SU-DHL-6 (cell line): ENCODE results near the gene PPIL4.

ENCODE experiments used
- H2AFZ ChIP-seq: fragments of 200-600 bp; sonication (generic); 2 replicates; pipeline ENCODE4 v1.6.1; 2014; ENCODE audit warnings: low read depth, mild to moderate bottlenecking, moderate library complexity, mixed read lengths, antibody characterized with exemption, low read length; ENCODE audit not compliant: severe bottlenecking
- H3F3A ChIP-seq: fragments of 200-600 bp; shearing (Covaris generic); 2 replicates; pipeline ENCODE4 v1.6.0; 2016; ENCODE audit warnings: antibody characterized with exemption, mild to moderate bottlenecking; ENCODE audit not compliant: insufficient read depth
- H3K27ac ChIP-seq: fragments of 200-600 bp; sonication (generic); 2 replicates; pipeline ENCODE4 v1.5.1; 2016; ENCODE audit warnings: low read depth, mild to moderate bottlenecking, low read length, moderate library complexity, mixed read lengths
- H3K27me3 ChIP-seq: fragments of 200-600 bp; sonication (generic), shearing (Covaris generic); 2 replicates; pipeline ENCODE4 v1.6.0; 2014; ENCODE audit warnings: mild to moderate bottlenecking, low read length
- H3K36me3 ChIP-seq: fragments of 200-600 bp; sonication (generic); 2 replicates; pipeline ENCODE4 v1.6.1; 2014; ENCODE audit warnings: mild to moderate bottlenecking, low read length, mixed read lengths
- H3K4me2 ChIP-seq: fragments of 300-600, 200-600 bp; shearing (Covaris generic), sonication (generic); 2 replicates; pipeline ENCODE4 v1.6.0; 2014; ENCODE audit warnings: low read length, low read depth, mild to moderate bottlenecking; ENCODE audit not compliant: poor library complexity, severe bottlenecking
- H3K4me3 ChIP-seq: fragments of 200-600 bp; sonication (generic); 2 replicates; pipeline ENCODE4 v1.5.1; 2014; ENCODE audit warnings: antibody characterized with exemption, low read length, mild to moderate bottlenecking, mixed read lengths; ENCODE audit not compliant: insufficient read depth, poor library complexity, severe bottlenecking
- H3K79me2 ChIP-seq: fragments of 200-600 bp; sonication (generic); 2 replicates; pipeline ENCODE4 v1.6.1; 2014; ENCODE audit warnings: mild to moderate bottlenecking, low read length, moderate library complexity; ENCODE audit not compliant: insufficient read depth
- H3K9ac ChIP-seq: fragments of 200-600 bp; sonication (generic); 2 replicates; pipeline ENCODE4 v1.7.0; 2014; ENCODE audit warnings: mild to moderate bottlenecking, low read length
- H3K9me2 ChIP-seq: fragments of 200-600 bp; sonication (generic); replicated peaks from 2 replicates; pipeline ENCODE4 v1.6.1; 2014; ENCODE audit warnings: low read length; ENCODE audit not compliant: insufficient read depth
- H3K9me3 ChIP-seq: fragments of 200-600 bp; sonication (generic); 2 replicates; pipeline ENCODE4 v1.6.1; 2014; ENCODE audit warnings: low read length, mixed read lengths; ENCODE audit not compliant: insufficient read depth
- H4K20me1 ChIP-seq: fragments of 200-600 bp; sonication (generic); 2 replicates; pipeline ENCODE4 v1.6.1; 2014; ENCODE audit warnings: low read depth, mild to moderate bottlenecking, antibody characterized with exemption, low read length, moderate library complexity, mixed read lengths
- CTCF ChIP-seq: fragments of 200-600 bp; sonication (generic); IDR thresholded peaks from one replicate; pipeline ENCODE4 v1.5.1; 2017; ENCODE audit warnings: antibody characterized with exemption, mild to moderate bottlenecking, low read length, moderate library complexity; ENCODE audit not compliant: insufficient read depth, poor library complexity, severe bottlenecking
- EZH2phosphoT487 ChIP-seq: fragments of 200-600 bp; sonication (generic), shearing (Covaris generic); conservative IDR thresholded peaks from 2 replicates; pipeline ENCODE4 v1.6.1; 2018; ENCODE audit warnings: mild to moderate bottlenecking, antibody characterized with exemption, low read length, moderate library complexity, mixed read lengths

Gene PPIL4

GRCh38 chr6:149480502-149481280 lies 65.2 kb downstream of the PPIL4 start:
- H3K4me2 ChIP-seq, result peak overlapping the region; percentile 99
- peak overlapping the region; percentile 67 for H3K9ac ChIP-seq
- H3K36me3 ChIP-seq, result no peaks in the 10 kb centered on the region
- no peaks in the 10 kb centered on the region for H3K27me3 ChIP-seq
- H3K27ac ChIP-seq, result peak overlapping the region; percentile 98
- TF ChIP-seq CTCF, result no peak
- peaks cover 72% of the 10 kb centered on the region for H3K79me2 ChIP-seq
- H3K9me3 ChIP-seq, result no peaks in the 10 kb centered on the region
- H3K9me2 ChIP-seq, result no peaks in the 10 kb centered on the region
- no peaks in the 10 kb centered on the region for H4K20me1 ChIP-seq
- peaks cover 56% of the 10 kb centered on the region for H3F3A ChIP-seq
- H2AFZ ChIP-seq, result no peak overlapping the region
- peak overlapping the region; percentile 69 for H3K4me3 ChIP-seq

DNA sequence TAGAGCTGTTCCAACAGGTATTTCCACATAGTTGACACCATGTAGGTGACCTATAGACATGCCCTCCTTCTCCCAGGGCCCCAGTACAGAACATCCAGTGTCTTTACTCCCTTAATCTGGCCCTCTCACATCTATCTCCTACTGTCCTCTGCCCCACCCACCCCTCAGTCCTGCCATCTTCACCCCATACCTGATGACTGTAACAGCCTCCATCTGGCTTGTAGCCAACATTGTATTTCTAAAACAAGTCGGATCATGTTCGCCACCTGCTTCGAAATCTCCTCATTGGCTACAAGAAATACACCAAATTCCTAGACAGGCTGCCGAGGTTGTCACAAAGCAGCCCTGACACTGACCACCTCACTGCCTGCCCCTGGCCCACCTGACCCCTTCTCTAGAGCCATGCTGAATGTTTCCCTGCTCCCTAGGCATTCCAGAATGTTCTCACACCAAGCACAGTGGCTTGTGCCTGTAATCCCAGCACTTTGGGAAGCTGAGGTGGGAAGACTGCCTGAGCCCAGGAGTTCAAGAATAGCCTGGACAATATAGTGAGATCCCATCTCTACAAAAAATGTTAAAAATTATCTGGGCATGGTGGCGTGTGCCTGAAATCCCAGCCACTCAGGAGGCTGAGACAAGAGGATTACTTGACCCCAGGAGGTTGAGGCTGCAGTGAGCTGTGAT lies 67.1 kb downstream of the PPIL4 start:
- Histone ChIP-seq H3K9ac (peak overlapping the region; percentile 67), H3F3A (peaks cover 56% of the 10 kb centered on the region), H3K9me3 (no peaks in the 10 kb centered on the region), H4K20me1 (no peaks in the 10 kb centered on the region), H3K4me2 (peak overlapping the region; percentile 99), H3K27ac (peak overlapping the region; percentile 98), H2AFZ (no peak overlapping the region), H3K4me3 (peak overlapping the region; percentile 69), H3K9me2 (no peaks in the 10 kb centered on the region), H3K27me3 (no peaks in the 10 kb centered on the region), H3K36me3 (no peaks in the 10 kb centered on the region), H3K79me2 (peaks cover 83% of the 10 kb centered on the region)
- TF ChIP-seq CTCF, result no peak
- no peak for TF ChIP-seq EZH2phosphoT487

- H3K9me3 ChIP-seq, result no peaks in the 10 kb centered on the region
- no peaks in the 10 kb centered on the region for H4K20me1 ChIP-seq
- no peak overlapping the region for H3K4me3 ChIP-seq
- peaks cover 56% of the 10 kb centered on the region for H3F3A ChIP-seq
- no peak overlapping the region for H2AFZ ChIP-seq
- peak overlapping the region; percentile 99 for H3K4me2 ChIP-seq
- H3K27me3 ChIP-seq, result no peaks in the 10 kb centered on the region
- H3K9ac ChIP-seq, result peak overlapping the region; percentile 29
- H3K36me3 ChIP-seq, result no peaks in the 10 kb centered on the region
- H3K79me2 ChIP-seq, result peaks cover 85% of the 10 kb centered on the region
- TF ChIP-seq CTCF (no peak), EZH2phosphoT487 (no peak)
- peak overlapping the region; percentile 98 for H3K27ac ChIP-seq
- no peaks in the 10 kb centered on the region for H3K9me2 ChIP-seq
Observed at GRCh38 chr6:149477544-149477943, 68.3 kb downstream of the PPIL4 start.
